ENCODE data around the gene ARSG. TPM values are rescaled to one million over a fixed set of nuclear protein-coding genes. Genes with fewer than 3 reads are reported as not detected.

The ARSG gene
- total and polyA plus RNA-seq, 2 of the 8 experiments (the other 6 are each of a cell fraction or from before 2014, with no cell fraction given) = 3.3 to 4.0 TPM

DNA sequence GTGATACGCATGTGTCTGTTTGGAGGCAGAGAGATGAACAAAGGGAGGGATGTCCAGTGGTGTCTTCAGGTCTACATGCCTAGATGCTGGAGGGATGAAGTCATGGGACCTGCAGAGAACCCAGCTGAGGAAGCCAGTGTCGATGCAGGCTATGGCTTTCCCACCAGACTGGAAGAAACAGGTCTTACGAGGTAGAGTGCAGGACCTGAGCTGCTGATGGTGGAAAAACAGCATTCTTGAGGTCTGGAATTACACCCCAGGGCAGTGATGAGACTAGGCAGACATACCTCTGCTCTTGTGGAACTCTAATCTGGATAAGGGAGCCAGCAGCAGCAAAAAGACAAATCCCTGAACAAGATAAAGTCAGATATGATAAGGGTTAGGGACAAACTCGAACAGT lies 37.4 kb downstream of the ARSG start (continued):
- TF ChIP-seq KDM1A (IDR thresholded peaks at IDR 0.05; ENCODE audit: borderline replicate concordance, low read length) = no peak
- TF ChIP-seq BCL11A (IDR thresholded peaks at IDR 0.05; ENCODE audit: low read depth in 2 of 2, low read length in 2 of 2) = no peak
- no peak for TF ChIP-seq POU5F1 (IDR thresholded peaks at IDR 0.05; ENCODE audit: low read depth, low read length)
- TF ChIP-seq ZNF274 (IDR thresholded peaks at IDR 0.05; ENCODE audit: borderline replicate concordance, extremely low read depth, low read length) = no peak

All from H1 (cell line).